Common myeloid progenitor, CD34-positive (primary cell): Measurements from ENCODE around the gene FRY.

Experiments
- CTCF ChIA-PET: fragments of 350-600 bp; sonication (Branson Sonifier 250); formaldehyde crosslinking; loops from one replicate; lab custom pipeline; 2021; ENCODE audit warnings: antibody characterized with exemption; lab: Charles Lee
- POLR2A ChIA-PET: fragments of 350-600 bp; sonication (Branson Sonifier 250); formaldehyde crosslinking; loops from one replicate; lab custom pipeline; 2021; ENCODE audit warnings: antibody characterized with exemption; lab: Charles Lee
- DNase-seq, 3 donors: peaks; one replicate each; pipeline versions ENCODE4 v3.0.0 to v3.0.0-alpha.2; 2013
- H3K27ac ChIP-seq, 2 experiments: 1 replicate in 1 of 2; 2 replicates in 1 of 2; pipeline ENCODE4 v1.7.0; 2013; ENCODE audit warnings: inconsistent platforms in 2 of 2, low read length in 2 of 2, mild to moderate bottlenecking in 2 of 2, low read depth in 1 of 2, moderate library complexity in 1 of 2; ENCODE audit not compliant: severe bottlenecking in 2 of 2, insufficient read depth in 1 of 2, poor library complexity in 1 of 2
- H3K27me3 ChIP-seq, 5 experiments: replicated peaks in 2 of 5; 1 replicate in 3 of 5; 2 replicates in 2 of 5; pipeline versions ENCODE4 v1.6.1 to v1.7.0; 2013; ENCODE audit warnings: low read length in 4 of 5, mild to moderate bottlenecking in 2 of 5, moderate library complexity in 2 of 5, inconsistent platforms in 1 of 5; ENCODE audit not compliant: insufficient read depth in 5 of 5, control insufficient read depth in 4 of 5
- H3K36me3 ChIP-seq, 4 experiments: 1 replicate in 2 of 4; 2 replicates in 2 of 4; pipeline versions ENCODE4 v1.6.1 to v1.7.0; 2013; ENCODE audit warnings: low read length in 3 of 4, control low read depth in 1 of 4, mild to moderate bottlenecking in 1 of 4; ENCODE audit not compliant: control insufficient read depth in 4 of 4, insufficient read depth in 4 of 4
- H3K4me1 ChIP-seq, 4 experiments: 1 replicate in 3 of 4; 2 replicates in 1 of 4; pipeline versions ENCODE4 v1.6.1 to v1.7.1; 2013; ENCODE audit warnings: low read length in 3 of 4, mild to moderate bottlenecking in 3 of 4, control low read depth in 1 of 4, inconsistent platforms in 1 of 4, moderate library complexity in 1 of 4; ENCODE audit not compliant: control insufficient read depth in 4 of 4, insufficient read depth in 4 of 4; ENCODE audit errors: control extremely low read depth in 1 of 4
- H3K4me3 ChIP-seq, 7 experiments: 1 replicate in 4 of 7; 2 replicates in 3 of 7; pipeline versions ENCODE4 v1.5.1 to v1.7.0; 2013; ENCODE audit warnings: mild to moderate bottlenecking in 7 of 7, low read length in 6 of 7, moderate library complexity in 6 of 7, inconsistent platforms in 2 of 7, low read depth in 2 of 7, control low read depth in 1 of 7; ENCODE audit not compliant: insufficient read depth in 4 of 7, control insufficient read depth in 1 of 7; ENCODE audit errors: extremely low read depth in 1 of 7
- H3K9me3 ChIP-seq, 5 experiments: 1 replicate in 4 of 5; 2 replicates in 1 of 5; pipeline versions ENCODE4 v1.6.1 to v1.7.1; 2013; ENCODE audit warnings: low read length in 4 of 5, mild to moderate bottlenecking in 2 of 5, inconsistent platforms in 1 of 5, low read depth in 1 of 5, moderate library complexity in 1 of 5; ENCODE audit not compliant: control insufficient read depth in 4 of 5, insufficient read depth in 2 of 5; ENCODE audit errors: control extremely low read depth in 1 of 5
- WGBS: methylation state at CpG from one replicate; pipeline ENCODE4 v1.1.5; 2013; ENCODE audit not compliant: insufficient coverage; 5-methylcytosine and 5-hydroxymethylcytosine counted together

Gene FRY

DNA sequence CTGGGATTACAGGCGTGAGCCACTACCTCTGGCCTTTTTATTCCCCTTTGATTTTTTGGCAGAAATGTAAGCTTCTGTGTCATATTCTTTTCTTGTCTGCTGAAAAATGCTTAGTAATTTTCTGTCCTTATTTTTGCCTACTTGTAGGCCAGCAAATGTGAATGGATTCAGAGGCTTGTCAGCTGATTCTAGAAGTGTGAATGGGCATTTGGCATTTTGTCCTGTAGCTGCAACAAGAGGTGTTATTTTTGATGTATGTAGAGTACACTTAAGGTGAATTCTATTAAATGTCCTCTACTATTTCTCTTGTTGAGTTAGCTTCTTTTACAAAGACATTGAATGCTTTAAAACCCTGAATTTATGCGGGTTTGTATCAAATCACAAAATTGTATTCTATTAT lies 50.0 kb downstream of the FRY start:
- Histone ChIP-seq H3K4me3 (no peak overlapping the region), H3K9me3 (no peaks in the 10 kb centered on the region), H3K36me3 (peaks cover 0 to 36% (median 11%) of the 10 kb centered on the region in 4 experiments), H3K27me3 (no peaks in the 10 kb centered on the region), H3K4me1 (peaks cover 0 to 8% (median 3%) of the 10 kb centered on the region in 4 experiments), H3K27ac (no peak overlapping the region)
- POLR2A ChIA-PET, result no interaction called here
- DNase-seq, result no peak
- CTCF ChIA-PET, result interaction anchor here (0.8 to 1.5 kb wide), 4 partner anchors 21 to 176 kb away, joined by 3 to 4 read pairs (median 3); partner anchors contain the start of gene FRY
- 91% methylated on average over 1 of the region's 2 CpGs for WGBS

DNA sequence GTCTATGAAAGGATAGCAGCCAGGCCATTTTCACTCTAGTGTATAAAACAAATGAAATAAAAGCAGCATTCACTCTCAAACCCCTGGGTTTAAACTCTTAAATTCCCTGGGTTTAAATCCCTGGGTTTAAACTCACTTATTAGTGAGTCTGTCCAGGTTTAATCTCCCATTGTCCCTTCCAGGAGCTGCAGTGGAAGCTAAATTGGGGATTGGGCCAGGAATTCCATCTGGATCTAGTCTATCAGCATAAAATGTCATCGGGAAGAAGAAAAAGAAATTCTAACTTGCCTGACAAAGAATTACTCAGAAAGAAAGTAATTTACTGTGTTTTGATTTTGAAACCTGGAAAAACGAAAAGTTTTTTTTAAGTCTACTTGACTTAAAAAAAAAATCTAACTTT lies 54.8 kb downstream of the FRY start:
- H3K27ac ChIP-seq, result no peak overlapping the region
- no CpG with 5 or more reads among the region's 2 CpGs for WGBS
- no peak for DNase-seq
- peaks cover 0 to 34% (median 14%) of the 10 kb centered on the region in 4 experiments for H3K36me3 ChIP-seq
- ChIA-PET POLR2A (no interaction called here), CTCF (no interaction called here)
- H3K9me3 ChIP-seq, result no peaks in the 10 kb centered on the region
- H3K4me3 ChIP-seq, result no peak overlapping the region
- H3K27me3 ChIP-seq, result no peaks in the 10 kb centered on the region
- peaks cover 0 to 6% (median 3%) of the 10 kb centered on the region in 4 experiments for H3K4me1 ChIP-seq

DNA sequence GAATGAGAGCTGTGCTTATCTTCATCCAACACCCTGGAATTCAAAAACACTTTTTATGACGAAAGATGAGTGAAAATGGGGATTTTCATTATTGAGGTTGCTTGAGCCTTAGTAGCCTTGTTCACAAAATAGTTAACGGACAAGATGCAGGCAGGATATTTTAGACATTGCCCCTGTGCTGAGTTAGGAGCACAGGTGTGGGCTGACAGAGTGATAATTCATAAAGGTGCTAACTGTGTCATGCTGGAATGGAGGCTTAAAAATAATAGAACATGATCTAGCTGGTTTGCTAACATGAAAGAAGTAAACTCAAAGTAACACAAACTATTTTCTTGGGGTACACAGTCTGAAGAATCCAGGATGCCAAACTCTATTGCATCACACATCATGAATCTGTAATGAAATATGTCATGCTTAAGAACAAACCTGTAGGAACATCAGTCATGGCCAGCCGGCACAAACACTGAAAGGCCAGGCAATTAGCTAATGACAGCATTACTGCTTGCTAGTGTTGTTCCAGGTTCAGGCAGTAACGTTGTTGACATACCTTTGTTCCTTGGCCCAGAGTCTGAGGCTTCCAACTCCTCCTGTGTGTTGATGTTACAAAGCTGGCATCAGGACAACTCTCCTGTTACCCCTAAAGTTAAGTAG lies 55.3 kb downstream of the FRY start:
- no peak for DNase-seq
- Histone ChIP-seq H3K27me3 (no peaks in the 10 kb centered on the region), H3K4me3 (no peak overlapping the region), H3K4me1 (peaks cover 0 to 6% (median 3%) of the 10 kb centered on the region in 4 experiments), H3K27ac (no peak overlapping the region), H3K36me3 (peaks cover 0 to 34% (median 14%) of the 10 kb centered on the region in 4 experiments), H3K9me3 (no peaks in the 10 kb centered on the region)
- CTCF ChIA-PET, result interaction anchor here (0.6 to 0.9 kb wide), 2 partner anchors 28 to 41 kb away, joined by 3 read pairs; no protein-coding TSS in a partner anchor
- WGBS, result 95% methylated on average over 2 of the region's 4 CpGs
- POLR2A ChIA-PET, result no interaction called here

DNA sequence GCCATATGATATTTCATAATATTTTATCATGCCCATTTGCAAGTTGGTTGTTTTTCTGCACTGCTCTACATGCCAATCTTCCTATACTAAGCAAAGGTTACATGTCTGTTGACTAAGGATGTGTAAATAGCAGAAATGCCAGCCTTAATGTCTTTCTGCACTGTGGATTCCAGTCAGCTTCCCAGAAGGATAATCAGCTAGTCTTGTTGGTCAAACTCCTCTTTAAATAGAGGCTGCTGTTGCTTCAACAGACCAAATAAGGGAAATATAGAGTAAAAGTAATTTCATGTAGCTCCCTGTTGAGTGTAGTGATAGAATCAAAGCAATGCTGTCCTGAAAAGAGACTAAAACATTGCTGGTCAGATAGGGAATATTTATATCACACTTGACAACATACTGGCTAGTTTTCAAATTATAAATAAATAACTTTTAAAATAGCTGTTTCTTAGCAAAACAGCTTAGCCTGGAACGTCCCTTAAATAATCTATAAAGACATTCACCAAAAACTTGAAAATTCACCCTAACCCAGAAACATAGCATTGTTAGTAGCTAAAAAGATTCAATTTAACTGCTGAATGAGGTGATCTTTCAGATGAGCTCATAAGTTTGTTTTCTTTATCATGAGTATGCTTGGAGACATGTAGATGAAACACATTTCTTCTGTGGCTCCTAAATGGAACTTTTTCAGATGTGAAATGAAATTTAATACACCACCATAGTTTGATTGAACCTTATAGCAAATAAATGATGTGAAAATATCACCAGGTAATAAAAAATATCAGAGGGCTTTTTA lies 56.6 kb downstream of the FRY start:
- Histone ChIP-seq H3K9me3 (no peaks in the 10 kb centered on the region), H3K4me3 (no peak overlapping the region), H3K4me1 (peaks cover 0 to 6% (median 3%) of the 10 kb centered on the region in 4 experiments), H3K27me3 (no peaks in the 10 kb centered on the region), H3K36me3 (peaks cover 0 to 34% (median 14%) of the 10 kb centered on the region in 4 experiments), H3K27ac (no peak overlapping the region)
- CTCF ChIA-PET, result no interaction called here
- POLR2A ChIA-PET, result no interaction called here
- no CpG with 5 or more reads among the region's 1 CpG for WGBS
- DNase-seq, result no peak

DNA sequence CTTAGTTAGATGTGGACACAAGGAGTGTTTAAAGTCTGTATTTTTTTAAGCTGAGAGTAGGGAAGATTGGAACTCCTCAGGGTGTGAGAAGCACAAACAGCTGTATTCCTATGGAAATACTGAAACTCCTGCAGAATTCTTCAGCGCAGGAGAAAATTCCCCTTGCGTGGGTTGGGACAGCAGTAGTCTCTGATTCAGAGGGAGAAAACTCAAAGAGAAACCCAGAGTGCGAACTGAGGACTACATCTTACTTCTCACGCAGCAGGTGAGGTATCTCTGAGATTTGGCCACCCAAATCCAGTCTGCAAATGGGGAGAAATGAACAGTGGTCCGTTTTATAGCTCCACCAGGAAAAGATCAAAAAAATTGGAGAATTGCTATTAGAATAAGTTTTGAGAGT lies 60.9 kb downstream of the FRY start:
- Histone ChIP-seq H3K36me3 (peaks cover 0 to 6% (median 1%) of the 10 kb centered on the region in 4 experiments), H3K27ac (no peak overlapping the region), H3K27me3 (no peaks in the 10 kb centered on the region), H3K4me3 (no peak overlapping the region), H3K4me1 (peaks cover 0 to 6% (median 3%) of the 10 kb centered on the region in 4 experiments), H3K9me3 (no peaks in the 10 kb centered on the region)
- ChIA-PET CTCF (interaction anchor here (0.8 to 1.2 kb wide), 2 partner anchors 14 to 54 kb away, joined by 3 read pairs; no protein-coding TSS in a partner anchor), POLR2A (no interaction called here)
- DNase-seq, result no peak
- WGBS, result 100% methylated on average over 5 of the region's 5 CpGs

DNA sequence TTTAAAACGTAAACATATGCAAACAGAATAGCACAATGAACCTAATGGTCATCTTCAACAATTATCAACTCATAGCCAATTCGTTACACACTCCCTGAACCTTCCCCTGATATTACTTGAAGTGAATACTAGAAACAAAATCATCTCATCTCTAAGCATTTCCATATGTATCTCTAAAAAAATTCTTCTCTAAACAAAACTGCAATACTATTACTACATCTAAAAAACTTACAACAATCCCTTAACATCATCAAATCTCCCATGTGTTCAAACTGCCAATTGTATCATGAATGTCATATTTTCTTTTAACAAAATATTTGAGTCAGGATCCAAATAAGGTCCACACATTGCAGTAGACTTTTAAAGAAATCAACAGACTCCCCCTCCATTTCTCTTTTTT lies 61.4 kb downstream of the FRY start:
- 100% methylated on average over 1 of the region's 2 CpGs for whole genome bisulfite sequencing
- ChIA-PET POLR2A (no interaction called here), CTCF (interaction anchor here (0.8 to 1.2 kb wide), 2 partner anchors 14 to 55 kb away, joined by 3 read pairs; no protein-coding TSS in a partner anchor)

DNA sequence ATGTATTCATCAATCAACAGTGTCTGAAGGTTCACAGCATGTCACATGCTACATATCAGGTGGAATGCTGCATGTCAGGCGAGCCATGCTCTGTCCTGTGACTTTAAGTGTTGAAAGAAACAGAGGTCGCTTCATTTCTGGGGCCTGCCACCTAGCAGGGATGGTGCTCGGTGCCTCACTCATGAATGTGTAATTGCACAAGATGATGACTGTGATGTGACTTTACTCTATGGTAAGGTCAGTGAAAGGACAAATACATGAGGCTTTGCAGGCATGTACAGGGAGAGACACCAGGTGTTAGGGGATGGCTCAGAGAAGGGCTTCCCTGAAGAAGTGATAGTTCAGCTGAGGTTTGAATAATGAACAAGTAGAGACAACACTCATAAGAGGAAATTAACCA lies 66.7 kb downstream of the FRY start:
- H3K4me3 ChIP-seq, result no peak overlapping the region
- no peak overlapping the region for H3K27ac ChIP-seq
- H3K9me3 ChIP-seq, result peaks cover 0 to 6% (median 1%) of the 10 kb centered on the region in 5 experiments
- H3K36me3 ChIP-seq, result peaks cover 4 to 25% (median 11%) of the 10 kb centered on the region in 4 experiments
- WGBS, result 94% methylated on average over 3 of the region's 3 CpGs
- CTCF ChIA-PET, result no interaction called here
- POLR2A ChIA-PET, result no interaction called here
- no peak for DNase-seq
- no peaks in the 10 kb centered on the region for H3K4me1 ChIP-seq
- no peaks in the 10 kb centered on the region for H3K27me3 ChIP-seq

More for the DNA sequence above, 61.4 kb downstream of the FRY start:
- DNase-seq, result no peak
- Histone ChIP-seq H3K27me3 (no peaks in the 10 kb centered on the region), H3K9me3 (no peaks in the 10 kb centered on the region), H3K4me1 (peaks cover 0 to 6% (median 3%) of the 10 kb centered on the region in 4 experiments), H3K36me3 (peaks cover 0 to 6% (median 1%) of the 10 kb centered on the region in 4 experiments), H3K27ac (no peak overlapping the region), H3K4me3 (no peak overlapping the region)
